Keratinocyte (primary cell): ENCODE data around the gene GMEB2.

Source experiments
- EZH2 ChIP-seq: IDR thresholded peaks from one replicate; pipeline ENCODE4 v1.6.1; 2012; ENCODE audit warnings: inconsistent platforms, mild to moderate bottlenecking, low read length, moderate library complexity
- TF ChIP-seq, protein P1 (sequence below), 3 experiments: IDR thresholded peaks in 1 of 3; conservative IDR thresholded peaks in 1 of 3; optimal IDR thresholded peaks in 1 of 3; 2 replicates in 2 of 3; 3 replicates in 1 of 3; pipeline versions ENCODE3 to v1.5.1; 2011; ENCODE audit warnings: low read length in 3 of 3, mild to moderate bottlenecking in 3 of 3, moderate library complexity in 2 of 3, control low read depth in 1 of 3, inconsistent platforms in 1 of 3; ENCODE audit not compliant: insufficient read depth in 2 of 3; ENCODE audit errors: extremely low read depth in 1 of 3

DNA sequence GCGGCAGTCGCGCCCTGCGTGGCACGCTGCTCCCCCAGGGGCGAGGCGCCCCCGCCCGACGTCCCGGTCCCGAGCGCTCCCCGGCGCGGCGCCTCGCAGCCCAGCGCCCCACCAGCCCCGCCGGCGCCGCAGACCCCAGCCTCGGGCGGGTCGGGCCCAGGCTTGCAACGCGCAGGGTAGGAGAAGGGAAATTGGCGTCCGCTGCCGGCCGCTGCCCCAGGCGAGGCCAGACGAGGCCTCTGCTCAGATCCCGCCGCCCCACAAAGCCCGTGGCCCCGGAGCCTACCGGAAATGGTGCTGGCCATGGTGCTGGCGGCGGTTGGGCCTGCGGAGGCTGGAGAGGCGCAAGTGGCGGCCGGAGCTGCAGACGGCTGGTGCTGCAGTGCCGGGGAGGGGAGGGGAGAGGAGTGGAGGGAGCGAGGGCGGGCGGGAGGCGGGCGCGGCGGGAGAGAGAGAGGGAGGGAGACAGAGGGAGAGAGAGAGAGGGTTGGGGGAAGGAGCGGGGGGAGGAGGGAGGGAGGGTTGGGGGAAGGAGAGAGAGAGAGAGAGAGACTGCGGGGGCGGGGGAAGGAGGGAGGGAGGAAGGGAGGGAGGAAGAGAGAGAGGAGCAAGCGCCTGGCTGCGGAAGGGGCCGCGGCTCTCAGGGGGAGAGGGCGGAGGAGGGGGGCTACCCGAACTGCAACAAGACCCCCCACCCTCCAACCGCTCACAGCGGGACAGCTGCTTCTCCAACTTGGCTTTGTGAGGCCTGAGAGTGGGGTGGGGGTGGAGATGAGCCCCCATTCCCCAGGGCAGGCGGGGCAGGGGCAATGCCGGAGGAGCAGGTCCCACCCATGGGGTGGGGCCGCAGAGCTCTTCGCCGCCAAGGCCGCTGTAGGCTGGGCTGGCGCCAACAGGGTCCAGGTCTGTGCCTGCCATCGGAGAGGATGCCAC is 26.4 kb upstream of the GMEB2 start, which contains the start of gene STMN3:
- TF ChIP-seq, protein P1, sequence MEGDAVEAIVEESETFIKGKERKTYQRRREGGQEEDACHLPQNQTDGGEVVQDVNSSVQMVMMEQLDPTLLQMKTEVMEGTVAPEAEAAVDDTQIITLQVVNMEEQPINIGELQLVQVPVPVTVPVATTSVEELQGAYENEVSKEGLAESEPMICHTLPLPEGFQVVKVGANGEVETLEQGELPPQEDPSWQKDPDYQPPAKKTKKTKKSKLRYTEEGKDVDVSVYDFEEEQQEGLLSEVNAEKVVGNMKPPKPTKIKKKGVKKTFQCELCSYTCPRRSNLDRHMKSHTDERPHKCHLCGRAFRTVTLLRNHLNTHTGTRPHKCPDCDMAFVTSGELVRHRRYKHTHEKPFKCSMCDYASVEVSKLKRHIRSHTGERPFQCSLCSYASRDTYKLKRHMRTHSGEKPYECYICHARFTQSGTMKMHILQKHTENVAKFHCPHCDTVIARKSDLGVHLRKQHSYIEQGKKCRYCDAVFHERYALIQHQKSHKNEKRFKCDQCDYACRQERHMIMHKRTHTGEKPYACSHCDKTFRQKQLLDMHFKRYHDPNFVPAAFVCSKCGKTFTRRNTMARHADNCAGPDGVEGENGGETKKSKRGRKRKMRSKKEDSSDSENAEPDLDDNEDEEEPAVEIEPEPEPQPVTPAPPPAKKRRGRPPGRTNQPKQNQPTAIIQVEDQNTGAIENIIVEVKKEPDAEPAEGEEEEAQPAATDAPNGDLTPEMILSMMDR (optimal IDR thresholded peaks at IDR 0.05 in 1 of 3, IDR thresholded peaks at IDR 0.05 in 1 of 3, conservative IDR thresholded peaks at IDR 0.05 in 1 of 3; ENCODE audit: extremely low read depth in 1 of 3, insufficient read depth in 2 of 3, low read length in 3 of 3): no peak
- TF ChIP-seq EZH2: no peak
